ENCODE measurements around the gene DOCK4.

DNA sequence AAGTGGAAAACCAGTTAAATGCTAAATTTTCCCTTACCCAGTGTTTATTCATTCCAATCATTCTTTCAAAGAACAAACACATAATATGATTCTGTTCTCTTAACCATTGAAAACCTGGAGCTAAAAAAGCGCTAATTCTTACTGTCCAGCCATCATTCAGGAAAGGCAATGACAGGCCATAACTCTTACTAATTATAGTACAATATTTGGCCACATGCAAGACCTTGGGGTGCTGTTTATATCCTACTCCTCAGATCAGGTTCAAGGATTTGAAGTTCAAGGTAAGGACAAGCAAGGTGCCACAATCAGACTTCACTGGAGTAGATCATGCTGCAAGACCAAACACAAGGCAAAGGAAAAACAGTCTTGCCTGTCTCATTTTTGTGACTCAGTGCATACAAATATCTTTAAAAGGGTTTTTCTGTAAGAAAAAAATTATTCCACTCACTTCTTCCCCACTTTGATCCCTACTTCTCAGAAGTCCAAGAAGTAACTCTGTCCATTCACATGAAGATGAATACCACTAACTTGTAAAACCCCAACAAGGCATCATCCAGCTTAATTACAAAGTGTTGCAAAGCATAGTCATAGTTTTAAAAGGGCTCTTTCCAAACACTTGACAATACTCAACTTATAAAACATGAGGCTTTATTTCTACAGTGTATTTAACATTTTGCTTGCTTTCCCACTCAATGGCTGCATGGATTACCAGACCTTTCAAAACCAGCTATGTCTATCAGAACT is 153.0 kb downstream of the DOCK4 start:
- TF ChIP-seq CTCF (IDR thresholded peaks at IDR 0.05) (no peak), POLR2A (IDR thresholded peaks at IDR 0.05) (no peak)

Measured in thyroid gland (tissue), 4 donors.